Smooth muscle cell (in vitro differentiated cells): ENCODE data around the gene CACNB4. TPM values are rescaled to one million over a fixed set of nuclear protein-coding genes. Genes with fewer than 3 reads are reported as not detected.
"Not testable (repeated sequence)": the region's sequence is repeated elsewhere in the genome, so short reads cannot be mapped to it uniquely, and the experiment has no call there.

Experiments
- DNase-seq: peaks from one replicate; lab custom pipeline; 2025; ENCODE audit not compliant: unreplicated experiment; lab: John Stamatoyannopoulos, UW
- H2AFZ ChIP-seq: fragments of 200-600 bp; sonication (generic); 2 replicates; pipeline ENCODE4 v1.6.0; 2016; ENCODE audit warnings: antibody characterized with exemption, low read depth, mild to moderate bottlenecking
- H3F3A ChIP-seq: fragments of 200-600 bp; sonication (generic); 2 replicates; pipeline ENCODE4 v1.6.0; 2017; ENCODE audit warnings: antibody characterized with exemption, low read depth
- H3K27ac ChIP-seq: fragments of 200-600 bp; sonication (generic); 2 replicates; pipeline ENCODE4 v1.5.1; 2016; ENCODE audit warnings: low read depth, mild to moderate bottlenecking
- H3K27me3 ChIP-seq: fragments of 200-600 bp; sonication (generic); 2 replicates; pipeline ENCODE4 v1.6.1; 2016; ENCODE audit warnings: low read depth, mild to moderate bottlenecking
- H3K36me3 ChIP-seq: fragments of 200-600 bp; sonication (generic); 2 replicates; pipeline ENCODE4 v1.5.1; 2016; ENCODE audit warnings: low read depth
- H3K4me1 ChIP-seq: fragments of 200-600 bp; sonication (generic); 2 replicates; pipeline ENCODE4 v1.5.1; 2016; ENCODE audit warnings: low read depth
- H3K4me2 ChIP-seq: fragments of 200-600 bp; sonication (generic); 2 replicates; pipeline ENCODE4 v1.6.0; 2016; ENCODE audit warnings: mild to moderate bottlenecking
- H3K4me3 ChIP-seq: fragments of 200-600 bp; sonication (generic); 2 replicates; pipeline ENCODE4 v1.5.1; 2016; ENCODE audit warnings: mild to moderate bottlenecking
- H3K79me2 ChIP-seq: fragments of 200-600 bp; sonication (generic); 2 replicates; pipeline ENCODE4 v1.6.0; 2016; ENCODE audit warnings: low read depth, mild to moderate bottlenecking
- H3K9ac ChIP-seq: fragments of 200-600 bp; sonication (generic); 2 replicates; pipeline ENCODE4 v1.6.0; 2016; ENCODE audit warnings: low read depth
- H3K9me3 ChIP-seq: fragments of 200-600 bp; sonication (generic); replicated peaks from 2 replicates; pipeline ENCODE4 v1.5.1; 2016; ENCODE audit warnings: low read depth
- H4K20me1 ChIP-seq: fragments of 200-600 bp; sonication (generic); 2 replicates; pipeline ENCODE4 v1.6.0; 2016; ENCODE audit warnings: low read depth
- CTCF ChIP-seq: fragments of 200-600 bp; sonication (generic); IDR thresholded peaks from 2 replicates; pipeline ENCODE4 v1.5.1; 2017; ENCODE audit warnings: borderline replicate concordance, mild to moderate bottlenecking, antibody characterized with exemption; ENCODE audit not compliant: insufficient read depth, poor library complexity, severe bottlenecking
- WGBS: methylation state at CpG from one replicate; pipeline ENCODE4 v1.1.7; 2016; ENCODE audit warnings: low lambda C conversion rate; 5-methylcytosine and 5-hydroxymethylcytosine counted together
- polyA plus RNA-seq: library from polyadenylated mRNA; unstranded; fragments of >200 nt; fragmentation: Nextera tagmentation; extraction: Ambion mirVana; gene quantifications from 2 replicates; pipeline ENCODE4 v1.2.1, GENCODE V29; 2016
- total RNA-seq: library from RNA; depleted of rRNA; stranded (reverse); fragments of >200 nt; gene quantifications from 2 replicates; pipeline ENCODE4 v1.2.3, GENCODE V29; 2014

CACNB4 gene
- total and polyA plus RNA-seq, 2 experiments from 2014 or later, result 0.06 to 1.4 TPM

- no peak overlapping the region for H3K9ac ChIP-seq
- H3K79me2 ChIP-seq, result no peaks in the 10 kb centered on the region
- H3K27me3 ChIP-seq, result no peaks in the 10 kb centered on the region
- TF ChIP-seq CTCF, result no peak
- H3K4me1 ChIP-seq, result no peaks in the 10 kb centered on the region
- H3K4me3 ChIP-seq, result no peak overlapping the region
- no peak overlapping the region for H3K27ac ChIP-seq
- no peak overlapping the region for H2AFZ ChIP-seq
- H4K20me1 ChIP-seq, result no peaks in the 10 kb centered on the region
- H3K9me3 ChIP-seq, result peaks cover 7% of the 10 kb centered on the region
- DNase-seq, result no peak
- H3F3A ChIP-seq, result no peaks in the 10 kb centered on the region
- H3K36me3 ChIP-seq, result no peaks in the 10 kb centered on the region
- no peak overlapping the region for H3K4me2 ChIP-seq
- whole genome bisulfite sequencing, result 97% methylated on average over 7 of the region's 7 CpGs
These were observed 153.2 kb downstream of the CACNB4 start for GRCh38 chr2:151945602-151946001.

GRCh38 chr2:151945186-151945585 is 153.7 kb downstream of the CACNB4 start:
- 70% methylated on average over 2 of the region's 2 CpGs for WGBS
- TF ChIP-seq CTCF, result no peak
- no peak overlapping the region for H3K27ac ChIP-seq
- no peak overlapping the region for H3K4me3 ChIP-seq
- no peaks in the 10 kb centered on the region for H3K36me3 ChIP-seq
- H2AFZ ChIP-seq, result no peak overlapping the region
- DNase-seq, result no peak
- no peaks in the 10 kb centered on the region for H3K27me3 ChIP-seq
- H4K20me1 ChIP-seq, result no peaks in the 10 kb centered on the region
- no peaks in the 10 kb centered on the region for H3K79me2 ChIP-seq
- no peaks in the 10 kb centered on the region for H3F3A ChIP-seq
- H3K9ac ChIP-seq, result no peak overlapping the region
- H3K4me2 ChIP-seq, result no peak overlapping the region
- no peaks in the 10 kb centered on the region for H3K4me1 ChIP-seq
- peaks cover 7% of the 10 kb centered on the region for H3K9me3 ChIP-seq

GRCh38 chr2:151943461-151943860 is 155.4 kb downstream of the CACNB4 start:
- Histone ChIP-seq H3F3A (no peaks in the 10 kb centered on the region), H2AFZ (no peak overlapping the region), H3K27me3 (no peaks in the 10 kb centered on the region), H3K36me3 (no peaks in the 10 kb centered on the region), H3K4me2 (no peak overlapping the region), H3K9ac (no peak overlapping the region), H3K4me1 (no peaks in the 10 kb centered on the region), H3K9me3 (peaks cover 7% of the 10 kb centered on the region), H3K4me3 (no peak overlapping the region), H4K20me1 (no peaks in the 10 kb centered on the region), H3K27ac (no peak overlapping the region), H3K79me2 (no peaks in the 10 kb centered on the region)
- WGBS, result 72% methylated on average over 1 of the region's 1 CpG
- no peak for TF ChIP-seq CTCF
- DNase-seq, result no peak

- H3K9me3 ChIP-seq, H4K20me1 ChIP-seq, H3K4me1 ChIP-seq, DNase-seq, H3K9ac ChIP-seq, H3K4me2 ChIP-seq, H3K36me3 ChIP-seq, H3K27ac ChIP-seq, H3K27me3 ChIP-seq, H3F3A ChIP-seq, H3K79me2 ChIP-seq, H3K4me3 ChIP-seq, H2AFZ ChIP-seq: not testable (repeated sequence)
- WGBS, result 94% methylated on average over 10 of the region's 10 CpGs
These were observed 156.2 kb downstream of the CACNB4 start for GRCh38 chr2:151942540-151943205.
